Effector memory CD8-positive, alpha-beta T cell (primary cell): ENCODE results near the gene ZNF292.

Experiments
- ATAC-seq: fragments of 150-1000 bp; cut with Tn5 transposase; replicated peaks from 2 replicates; pipeline ENCODE4 v1.10.0; 2021; ENCODE audit warnings: mild to moderate bottlenecking, moderate library complexity
- DNase-seq, 3 experiments: peaks; one replicate each; pipeline ENCODE4 v3.0.0; 2021
- H3K27ac Mint-ChIP-seq, 2 donors: one replicate each; pipeline ENCODE4 v1.8.0; 2022; ENCODE audit warnings: mild to moderate bottlenecking in 2 of 2, mixed read lengths in 2 of 2, moderate library complexity in 2 of 2
- H3K27me3 Mint-ChIP-seq, 2 donors: one replicate each; pipeline ENCODE4 v1.8.0; 2022; ENCODE audit warnings: mixed read lengths in 2 of 2
- H3K36me3 Mint-ChIP-seq: one replicate; pipeline ENCODE4 v1.8.0; 2022; ENCODE audit warnings: mild to moderate bottlenecking, moderate library complexity, mixed read lengths; ENCODE audit not compliant: insufficient read depth
- H3K4me1 Mint-ChIP-seq, 2 donors: one replicate each; pipeline ENCODE4 v1.8.0; 2022; ENCODE audit warnings: low read depth in 2 of 2, mixed read lengths in 2 of 2
- H3K4me3 Mint-ChIP-seq, 2 donors: one replicate each; pipeline ENCODE4 v1.8.0; 2022; ENCODE audit warnings: mild to moderate bottlenecking in 2 of 2, mixed read lengths in 2 of 2, moderate library complexity in 2 of 2
- H3K9me3 Mint-ChIP-seq, 2 donors: one replicate each; pipeline ENCODE4 v1.8.0; 2022; ENCODE audit warnings: mixed read lengths in 2 of 2

Gene ZNF292

GRCh38 chr6:87241304-87241703 is 85.9 kb downstream of the ZNF292 start:
- DNase-seq, result no peak
- Mint-ChIP-seq H3K36me3 (peaks cover 56% of the 10 kb centered on the region), H3K4me3 (no peak overlapping the region), H3K9me3 (no peaks in the 10 kb centered on the region), H3K4me1 (no peaks in the 10 kb centered on the region), H3K27me3 (no peaks in the 10 kb centered on the region), H3K27ac (no peak overlapping the region)
- no peak for ATAC-seq

DNA sequence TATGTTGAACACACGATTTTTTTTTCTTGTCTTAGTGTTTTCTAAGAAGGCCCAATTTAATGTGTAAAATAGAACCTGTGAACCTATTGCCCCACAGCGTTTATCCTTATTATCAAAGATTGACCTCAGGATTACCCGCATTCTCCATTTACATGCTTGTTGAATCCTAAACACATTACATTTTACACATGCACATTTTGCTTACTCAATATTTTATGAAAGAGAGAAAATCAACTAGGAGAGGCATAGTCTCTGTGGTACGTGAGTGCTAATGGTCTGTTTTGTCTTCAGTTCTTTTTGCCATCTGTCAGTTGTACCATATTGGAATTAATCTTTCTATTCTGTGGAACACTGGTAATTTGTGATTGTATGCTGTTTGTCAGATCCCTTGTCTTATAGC is 86.9 kb downstream of the ZNF292 start:
- no peak overlapping the region for H3K27ac Mint-ChIP-seq
- no peak overlapping the region for H3K4me3 Mint-ChIP-seq
- ATAC-seq (no peak), DNase-seq (no peak)
- no peaks in the 10 kb centered on the region for H3K27me3 Mint-ChIP-seq
- peaks cover 67% of the 10 kb centered on the region for H3K36me3 Mint-ChIP-seq
- H3K4me1 Mint-ChIP-seq, result no peaks in the 10 kb centered on the region
- H3K9me3 Mint-ChIP-seq, result no peaks in the 10 kb centered on the region

DNA sequence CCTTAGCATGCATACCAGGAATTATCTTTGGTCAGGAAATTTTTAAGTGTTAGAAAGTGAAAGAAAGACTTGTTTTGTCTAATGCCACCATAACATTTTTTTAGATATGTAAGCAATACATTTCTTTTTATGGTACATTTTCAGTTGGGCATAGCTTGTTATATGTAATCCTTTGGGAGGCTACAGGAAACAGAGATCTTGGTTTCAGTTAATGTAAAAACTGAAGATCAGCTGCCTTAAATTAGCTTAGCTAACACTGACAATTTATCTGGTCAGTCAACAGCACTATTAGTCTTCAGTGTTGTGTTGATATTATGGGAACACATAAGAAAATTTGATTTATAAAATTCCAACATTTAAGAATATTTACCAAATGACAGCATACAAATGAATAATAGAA is 88.4 kb downstream of the ZNF292 start:
- Mint-ChIP-seq H3K27ac (peak overlapping the region in 1 of 2 donors; percentile 7), H3K9me3 (no peaks in the 10 kb centered on the region), H3K4me3 (no peak overlapping the region), H3K36me3 (peaks cover 63% of the 10 kb centered on the region), H3K4me1 (no peaks in the 10 kb centered on the region), H3K27me3 (no peaks in the 10 kb centered on the region)
- ATAC-seq (no peak), DNase-seq (no peak)

- no peak for ATAC-seq
- H3K9me3 Mint-ChIP-seq, result no peaks in the 10 kb centered on the region
- H3K36me3 Mint-ChIP-seq, result peaks cover 68% of the 10 kb centered on the region
- H3K4me1 Mint-ChIP-seq, result no peaks in the 10 kb centered on the region
- H3K4me3 Mint-ChIP-seq, result no peak overlapping the region
- DNase-seq, result no peak
- H3K27ac Mint-ChIP-seq, result peak overlapping the region in 1 of 2 donors; percentile 7
- H3K27me3 Mint-ChIP-seq, result no peaks in the 10 kb centered on the region
These were observed 89.0 kb downstream of the ZNF292 start for GRCh38 chr6:87244380-87244779.

- Mint-ChIP-seq H3K27me3 (no peaks in the 10 kb centered on the region), H3K36me3 (peaks cover 58% of the 10 kb centered on the region), H3K4me1 (peaks cover 0 to 5% of the 10 kb centered on the region in 2 donors), H3K9me3 (no peaks in the 10 kb centered on the region), H3K4me3 (no peak overlapping the region), H3K27ac (peak overlapping the region in 1 of 2 donors; percentile 54)
- ATAC-seq (no peak), DNase-seq (no peak)
These were observed 94.7 kb downstream of the ZNF292 start for GRCh38 chr6:87250019-87250418.

DNA sequence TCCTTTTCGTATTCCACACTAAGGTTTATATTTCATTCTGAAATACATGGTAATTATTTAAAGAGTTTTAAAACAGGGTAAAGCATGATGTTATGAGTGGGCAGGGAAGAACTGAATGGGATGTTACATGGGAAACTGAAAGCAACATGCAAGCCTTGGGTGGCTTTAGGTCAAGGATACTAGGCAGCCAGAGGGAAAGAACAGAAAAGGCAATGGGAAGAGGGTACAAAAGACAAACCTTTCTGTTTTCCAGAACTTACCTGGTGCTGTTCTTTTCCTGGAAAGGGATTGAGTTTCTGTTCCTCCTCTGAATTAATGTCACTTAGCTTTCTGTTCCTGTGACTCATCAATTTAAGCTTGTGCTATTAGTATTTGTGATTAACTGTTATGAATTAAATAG is 95.9 kb downstream of the ZNF292 start:
- peaks cover 0 to 5% of the 10 kb centered on the region in 2 donors for H3K4me1 Mint-ChIP-seq
- peak overlapping the region in 1 of 2 donors; percentile 3 for H3K27ac Mint-ChIP-seq
- peaks cover 52% of the 10 kb centered on the region for H3K36me3 Mint-ChIP-seq
- no peak for DNase-seq
- no peaks in the 10 kb centered on the region for H3K9me3 Mint-ChIP-seq
- no peaks in the 10 kb centered on the region for H3K27me3 Mint-ChIP-seq
- no peak overlapping the region for H3K4me3 Mint-ChIP-seq
- no peak for ATAC-seq

DNA sequence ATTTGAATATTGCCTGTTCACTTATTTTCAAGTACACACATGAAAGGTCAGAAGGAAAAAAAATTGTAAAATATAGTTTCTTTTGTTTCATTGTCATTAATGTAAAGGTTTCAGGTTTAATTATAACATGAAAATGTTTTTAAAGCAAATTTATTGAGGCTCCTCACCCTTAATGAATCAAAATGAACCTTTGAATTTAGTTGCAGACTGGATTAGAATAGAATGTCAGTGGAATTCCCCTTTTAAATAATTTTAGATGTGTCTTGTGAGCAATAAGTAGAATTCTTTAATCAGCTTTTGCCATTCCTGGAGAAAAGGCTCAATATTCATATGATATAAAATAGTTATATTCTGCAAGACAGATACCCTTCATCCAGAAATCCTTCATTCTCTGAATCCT is 96.4 kb downstream of the ZNF292 start:
- no peak overlapping the region for H3K27ac Mint-ChIP-seq
- peaks cover 0 to 5% of the 10 kb centered on the region in 2 donors for H3K4me1 Mint-ChIP-seq
- no peak overlapping the region for H3K4me3 Mint-ChIP-seq
- no peaks in the 10 kb centered on the region for H3K9me3 Mint-ChIP-seq
- ATAC-seq (no peak), DNase-seq (no peak)
- peaks cover 47% of the 10 kb centered on the region for H3K36me3 Mint-ChIP-seq
- H3K27me3 Mint-ChIP-seq, result no peaks in the 10 kb centered on the region

DNA sequence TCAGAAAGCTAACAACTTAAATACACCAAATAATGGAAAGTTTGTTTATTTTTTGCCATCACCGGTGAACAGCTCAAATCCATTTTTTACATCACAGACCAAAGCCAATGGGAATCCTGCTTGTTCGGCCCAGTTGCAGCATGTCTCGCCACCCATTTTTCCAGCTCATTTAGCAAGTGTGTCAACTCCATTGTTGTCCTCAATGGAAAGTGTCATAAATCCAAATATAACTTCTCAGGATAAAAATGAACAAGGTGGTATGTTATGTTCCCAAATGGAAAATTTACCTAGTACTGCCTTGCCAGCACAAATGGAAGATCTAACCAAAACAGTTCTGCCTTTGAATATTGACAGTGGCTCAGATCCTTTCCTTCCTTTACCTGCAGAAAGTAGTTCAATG is 101.7 kb downstream of the ZNF292 start:
- Mint-ChIP-seq H3K27ac (no peak overlapping the region), H3K9me3 (peaks cover 0 to 9% of the 10 kb centered on the region in 2 donors), H3K36me3 (peaks cover 31% of the 10 kb centered on the region), H3K4me3 (no peak overlapping the region), H3K27me3 (no peaks in the 10 kb centered on the region), H3K4me1 (peaks cover 1 to 5% of the 10 kb centered on the region in 2 donors)
- DNase-seq (no peak), ATAC-seq (no peak)

DNA sequence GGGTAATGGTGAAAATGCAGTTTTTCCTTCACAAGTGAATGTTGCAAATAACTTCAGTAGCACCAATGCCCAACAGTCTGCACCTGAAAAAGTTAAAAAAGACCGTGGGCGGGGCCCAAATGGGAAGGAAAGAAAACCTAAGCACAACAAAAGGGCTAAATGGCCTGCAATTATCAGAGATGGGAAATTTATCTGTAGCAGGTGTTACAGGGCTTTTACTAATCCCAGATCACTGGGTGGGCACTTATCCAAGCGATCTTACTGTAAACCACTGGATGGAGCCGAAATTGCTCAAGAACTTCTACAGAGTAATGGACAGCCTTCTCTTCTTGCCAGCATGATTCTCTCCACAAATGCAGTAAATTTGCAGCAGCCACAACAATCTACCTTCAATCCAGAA is 102.2 kb downstream of the ZNF292 start:
- peaks cover 0 to 9% of the 10 kb centered on the region in 2 donors for H3K9me3 Mint-ChIP-seq
- H3K4me3 Mint-ChIP-seq, result no peak overlapping the region
- ATAC-seq (no peak), DNase-seq (no peak)
- H3K27ac Mint-ChIP-seq, result no peak overlapping the region
- peaks cover 1 to 5% of the 10 kb centered on the region in 2 donors for H3K4me1 Mint-ChIP-seq
- peaks cover 31% of the 10 kb centered on the region for H3K36me3 Mint-ChIP-seq
- no peaks in the 10 kb centered on the region for H3K27me3 Mint-ChIP-seq

- H3K27ac Mint-ChIP-seq, result no peak overlapping the region
- ATAC-seq, result no peak
- peaks cover 0 to 9% of the 10 kb centered on the region in 2 donors for H3K9me3 Mint-ChIP-seq
- no peaks in the 10 kb centered on the region for H3K27me3 Mint-ChIP-seq
- no peak for DNase-seq
- peaks cover 27% of the 10 kb centered on the region for H3K36me3 Mint-ChIP-seq
- no peak overlapping the region for H3K4me3 Mint-ChIP-seq
- peaks cover 1 to 5% of the 10 kb centered on the region in 2 donors for H3K4me1 Mint-ChIP-seq
These were observed 102.6 kb downstream of the ZNF292 start for GRCh38 chr6:87257975-87258374.

DNA sequence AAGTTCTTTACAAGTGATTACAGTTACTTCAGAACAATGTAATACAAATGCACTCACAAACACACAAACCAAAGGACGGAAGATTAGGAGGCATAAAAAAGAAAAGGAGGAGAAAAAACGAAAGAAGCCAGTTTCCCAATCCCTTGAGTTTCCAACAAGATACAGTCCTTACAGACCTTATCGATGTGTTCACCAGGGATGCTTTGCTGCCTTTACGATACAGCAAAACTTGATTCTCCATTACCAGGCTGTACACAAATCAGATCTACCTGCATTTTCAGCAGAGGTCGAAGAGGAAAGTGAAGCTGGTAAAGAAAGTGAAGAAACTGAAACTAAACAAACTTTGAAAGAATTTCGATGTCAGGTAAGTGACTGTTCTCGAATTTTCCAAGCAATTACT is 104.4 kb downstream of the ZNF292 start:
- Mint-ChIP-seq H3K9me3 (peaks cover 0 to 9% of the 10 kb centered on the region in 2 donors), H3K27ac (no peak overlapping the region), H3K4me1 (peaks cover 1 to 5% of the 10 kb centered on the region in 2 donors), H3K4me3 (no peak overlapping the region), H3K27me3 (no peaks in the 10 kb centered on the region), H3K36me3 (peaks cover 16% of the 10 kb centered on the region)
- DNase-seq (no peak), ATAC-seq (no peak)

DNA sequence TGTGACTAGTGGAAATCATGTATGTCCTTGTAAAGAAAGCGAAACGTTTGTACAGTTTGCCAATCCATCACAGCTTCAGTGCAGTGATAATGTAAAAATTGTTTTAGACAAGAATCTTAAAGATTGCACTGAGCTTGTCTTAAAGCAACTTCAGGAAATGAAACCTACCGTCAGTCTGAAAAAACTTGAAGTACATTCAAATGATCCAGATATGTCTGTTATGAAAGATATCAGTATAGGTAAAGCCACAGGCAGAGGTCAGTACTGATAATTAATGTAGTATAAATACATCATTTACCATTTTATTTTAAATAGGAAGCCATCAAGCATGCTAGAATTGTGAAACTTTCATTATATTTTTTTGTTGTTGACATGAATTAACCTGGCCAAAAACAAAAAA is 106.2 kb downstream of the ZNF292 start:
- peak overlapping the region in 1 of 2 donors; percentile 41 for H3K27ac Mint-ChIP-seq
- no peak for DNase-seq
- no peaks in the 10 kb centered on the region for H3K27me3 Mint-ChIP-seq
- peaks cover 6% of the 10 kb centered on the region for H3K36me3 Mint-ChIP-seq
- H3K4me3 Mint-ChIP-seq, result no peak overlapping the region
- no peak for ATAC-seq
- H3K4me1 Mint-ChIP-seq, result peaks cover 1 to 5% of the 10 kb centered on the region in 2 donors
- peaks cover 0 to 9% of the 10 kb centered on the region in 2 donors for H3K9me3 Mint-ChIP-seq

GRCh38 chr6:87264481-87264880 is 109.1 kb downstream of the ZNF292 start:
- Mint-ChIP-seq H3K36me3 (peaks cover 6% of the 10 kb centered on the region), H3K4me3 (no peak overlapping the region), H3K27ac (no peak overlapping the region), H3K9me3 (peaks cover 0 to 7% of the 10 kb centered on the region in 2 donors), H3K27me3 (no peaks in the 10 kb centered on the region), H3K4me1 (peaks cover under 1 to 10% of the 10 kb centered on the region in 2 donors)
- no peak for DNase-seq
- no peak for ATAC-seq

- ATAC-seq, result no peak
- H3K27ac Mint-ChIP-seq, result no peak overlapping the region
- no peaks in the 10 kb centered on the region for H3K9me3 Mint-ChIP-seq
These were observed 119.4 kb downstream of the ZNF292 start for GRCh38 chr6:87274660-87275274.

More at GRCh38 chr6:87274660-87275274, 119.4 kb downstream of the ZNF292 start:
- Mint-ChIP-seq H3K4me3 (no peak overlapping the region), H3K27me3 (no peaks in the 10 kb centered on the region), H3K4me1 (peaks cover 5 to 8% of the 10 kb centered on the region in 2 donors), H3K36me3 (no peaks in the 10 kb centered on the region)
- no peak for DNase-seq
